HepG2 (cell line): ENCODE measurements around the gene FBN3. TPM values are rescaled to one million over a fixed set of nuclear protein-coding genes. Genes with fewer than 3 reads are reported as not detected.

ENCODE experiments used
- ATAC-seq: fragments of 200-7000 bp; cut with Tn5 transposase; 3 replicates; pipeline ENCODE4 v1.9.1; 2020; ENCODE audit warnings: mild to moderate bottlenecking, moderate library complexity
- BruUV-seq: library from RNA; stranded (reverse); fragments of 400-500 nt; replicated peaks from 2 replicates; lab custom pipeline; 2021; lab: Mats Ljungman, UMichigan
- CTCF ChIA-PET: fragments of 300-600 bp; formaldehyde crosslinking; extraction: SDS; loops from one replicate; lab custom pipeline; 2021; ENCODE audit warnings: low total read pairs, inconsistent platforms, low intra/inter-chr PET ratio; lab: Yijun Ruan, JAX
- POLR2A ChIA-PET: fragments of 350-600 bp; sonication (Branson Sonifier 250); formaldehyde crosslinking; loops from one replicate; lab custom pipeline; 2020; ENCODE audit warnings: antibody characterized with exemption, inconsistent platforms; lab: Yijun Ruan, JAX
- DNase-seq: peaks from one replicate; pipeline ENCODE4 v3.0.0-alpha.2; 2015; ENCODE audit warnings: low spot score
- FAIRE-seq: peaks from 3 replicates; lab custom pipeline; 2011; peaks lifted over from hg19 to GRCh38; lab: Jason Lieb, UNC
- H2AFZ ChIP-seq: one replicate; pipeline ENCODE4 v1.6.1; 2011; ENCODE audit warnings: low read length, inconsistent platforms
- H3K27ac ChIP-seq: fragments of 300-600 bp; 3 replicates; pipeline ENCODE4 v1.8.0; 2011; ENCODE audit warnings: mixed run types, mild to moderate bottlenecking, mixed read lengths, low read length, inconsistent platforms; ENCODE audit not compliant: insufficient read depth; ENCODE audit errors: extremely low read length
- H3K27me3 ChIP-seq, 2 experiments: fragments of 200-600 bp in 1 of 2; 2 replicates in 1 of 2; 3 replicates in 1 of 2; pipeline versions ENCODE4 v1.6.0 to v1.8.0; 2011; ENCODE audit warnings: low read length in 2 of 2, mild to moderate bottlenecking in 2 of 2, moderate library complexity in 2 of 2, inconsistent platforms in 1 of 2; ENCODE audit not compliant: insufficient read depth in 2 of 2, control insufficient read depth in 1 of 2
- H3K36me3 ChIP-seq, 2 experiments: fragments of 200-600 bp in 1 of 2; replicated peaks in 1 of 2; 2 replicates in 1 of 2; 3 replicates in 1 of 2; pipeline versions ENCODE4 v1.5.1 to v1.8.0; 2011; ENCODE audit warnings: low read length in 2 of 2, inconsistent platforms in 1 of 2; ENCODE audit not compliant: insufficient read depth in 2 of 2, control insufficient read depth in 1 of 2
- H3K4me1 ChIP-seq: 2 replicates; pipeline ENCODE4 v1.5.1; 2012; ENCODE audit warnings: low read length, inconsistent platforms; ENCODE audit not compliant: insufficient read depth
- H3K4me2 ChIP-seq: 2 replicates; pipeline ENCODE4 v1.6.0; 2011; ENCODE audit warnings: low read depth, low read length, inconsistent platforms
- H3K4me3 ChIP-seq, 3 experiments: fragments of 200-600 bp in 1 of 3; sonication (generic), shearing (Covaris generic) in 1 of 3; replicated peaks in 1 of 3; 2 replicates each; pipeline ENCODE4 v1.5.1; 2011 to 2016; ENCODE audit warnings: low read length in 3 of 3, inconsistent platforms in 2 of 3, low read depth in 2 of 3, mild to moderate bottlenecking in 2 of 3, control low read depth in 1 of 3, mixed read lengths in 1 of 3; ENCODE audit not compliant: insufficient read depth in 1 of 3
- H3K79me2 ChIP-seq: one replicate; pipeline ENCODE4 v1.6.1; 2011; ENCODE audit warnings: low read length, inconsistent platforms; ENCODE audit not compliant: insufficient read depth
- H3K9ac ChIP-seq: 2 replicates; pipeline ENCODE4 v1.6.0; 2011; ENCODE audit warnings: mild to moderate bottlenecking, low read depth, low read length, inconsistent platforms; ENCODE audit not compliant: insufficient read depth
- H3K9me3 ChIP-seq: 2 replicates; pipeline ENCODE4 v1.5.1; 2012; ENCODE audit warnings: mild to moderate bottlenecking, low read length
- H4K20me1 ChIP-seq: 2 replicates; pipeline ENCODE4 v1.6.0; 2011; ENCODE audit warnings: inconsistent platforms, mild to moderate bottlenecking, low read length, moderate library complexity; ENCODE audit not compliant: insufficient read depth
- HNF4G ChIP-seq, 2 experiments: sonication (generic) in 1 of 2; formaldehyde crosslinking in 1 of 2; IDR thresholded peaks; 2 replicates each; pipeline versions ENCODE4 v1.4.0 to v1.6.1; 2011 to 2020; ENCODE audit warnings: borderline replicate concordance in 2 of 2, low read depth in 2 of 2, mild to moderate bottlenecking in 2 of 2, low read length in 1 of 2, missing genetic modification reagents in 1 of 2, moderate library complexity in 1 of 2
- IRF2 ChIP-seq: IDR thresholded peaks from 2 replicates; pipeline ENCODE4 v1.6.1; 2018; ENCODE audit warnings: missing genetic modification reagents, missing compliant biosample characterization
- PLRG1 ChIP-seq: fragments of 450-650 bp; conservative IDR thresholded peaks from 2 replicates; pipeline ENCODE4 v1.6.1; 2016
- ZNF3 ChIP-seq: IDR thresholded peaks from 2 replicates; pipeline ENCODE4 v1.7.0; 2017; ENCODE audit warnings: inconsistent platforms
- WGBS: methylation state at CpG from one replicate; pipeline ENCODE4 v1.1.6; 2017; ENCODE audit warnings: low lambda C conversion rate; 5-methylcytosine and 5-hydroxymethylcytosine counted together
- in situ Hi-C: cut with HindIII; loops from 2 replicates; pipeline ENCODE4 v1.10.0; 2017; ENCODE audit warnings: low pct_unique_long_range_greater_than_20kb; ENCODE audit not compliant: extremely low pct_ligation_motif_present
- intact Hi-C: fragments of 100-400 bp; cut with micrococcal nuclease; formaldehyde crosslinking; loops from one replicate; pipeline ENCODE4 v1.10.0; 2022; ENCODE audit not compliant: unreplicated experiment
- polyA plus RNA-seq, 8 experiments: library from polyadenylated mRNA; depleted of rRNA in 3 of 8; stranded (reverse) in 7 of 8; unstranded in 1 of 8; fragments of >200 nt; fragmentation: Illumina TruSeq in 4 of 8; extraction: Trizol in 4 of 8; gene quantifications; 2 replicates each; pipeline versions ENCODE4 v1.2.1 to v1.2.3, GENCODE V29; 2011 to 2016; ENCODE audit warnings: low read depth in 4 of 8, missing spikeins in 1 of 8, mixed read lengths in 1 of 8; ENCODE audit not compliant: insufficient read depth in 1 of 8
- total RNA-seq, 5 experiments: library from RNA; depleted of rRNA; stranded (reverse); fragments of >200 nt; fragmentation: Illumina TruSeq; extraction: Trizol; gene quantifications; 2 replicates each; pipeline ENCODE4 v1.2.3, GENCODE V29; 2016; ENCODE audit warnings: low read depth in 1 of 5
- TF ChIP-seq, protein P1 (sequence below): IDR thresholded peaks from 2 replicates; pipeline ENCODE4 v1.6.1; 2016; ENCODE audit warnings: mild to moderate bottlenecking

The FBN3 gene
- total and polyA plus RNA-seq, 2 of the 13 experiments (the other 11 are each of a cell fraction or from before 2014, with no cell fraction given) = 0.20 to 1.3 TPM

DNA sequence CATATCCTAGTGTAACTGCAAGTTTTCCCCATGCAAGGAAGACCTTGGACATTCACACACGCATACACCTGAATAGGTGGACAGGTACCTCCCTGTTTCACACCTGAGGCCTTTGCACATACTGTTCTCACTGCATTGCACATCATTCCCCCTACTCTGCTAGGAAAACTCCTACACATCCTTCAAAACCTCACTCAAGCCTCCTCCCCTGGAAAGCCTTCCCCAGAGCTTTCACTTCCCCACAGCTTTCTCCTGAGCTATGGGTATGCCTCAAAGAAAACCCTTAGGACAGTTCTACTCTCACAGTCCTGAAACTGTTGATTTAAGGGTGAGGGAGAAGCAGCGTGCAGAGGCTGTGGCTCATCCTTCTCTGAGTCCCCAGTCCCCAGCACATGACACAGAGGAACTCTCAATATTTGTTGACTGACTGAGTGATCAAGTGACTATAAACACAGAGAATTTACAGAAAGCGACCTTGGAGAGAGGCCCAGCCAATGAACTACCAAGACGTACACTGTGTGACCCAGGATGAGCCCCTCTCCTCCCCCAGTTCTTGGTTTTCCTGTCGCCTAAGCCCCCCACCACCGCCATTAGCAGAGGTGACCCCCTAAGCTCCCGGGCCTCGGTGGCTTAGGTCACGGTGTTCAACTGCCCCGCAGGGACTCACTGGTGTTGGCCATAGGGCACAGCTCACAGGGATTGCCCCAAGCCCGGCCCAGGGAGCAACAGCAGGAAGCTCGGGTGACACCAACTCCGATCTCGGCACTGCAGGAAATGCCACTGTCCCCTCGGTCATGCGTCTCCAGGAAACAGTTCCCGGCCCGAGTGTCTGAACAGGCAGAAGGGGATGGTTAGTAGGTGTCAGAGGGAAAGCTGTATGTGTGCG lies 40.6 kb downstream of the FBN3 start:
- in situ Hi-C loops = no loop called here
- H3K4me3 ChIP-seq = no peak overlapping the region
- H3K27me3 ChIP-seq = no peaks in the 10 kb centered on the region
- H3K9ac ChIP-seq = no peak overlapping the region
- no peak overlapping the region for H2AFZ ChIP-seq
- DNase-seq = no peak
- ChIA-PET CTCF (no interaction called here), POLR2A (no interaction called here)
- no peak overlapping the region for H3K4me2 ChIP-seq
- BruUV-seq = no TSS peak
- H3K9me3 ChIP-seq = no peaks in the 10 kb centered on the region
- H4K20me1 ChIP-seq = no peaks in the 10 kb centered on the region
- TF ChIP-seq IRF2 (no peak), ZNF3 (peak; percentile 92)
- H3K79me2 ChIP-seq = no peaks in the 10 kb centered on the region
- no peaks in the 10 kb centered on the region for H3K36me3 ChIP-seq
- H3K27ac ChIP-seq = no peak overlapping the region
- H3K4me1 ChIP-seq = peaks cover 26% of the 10 kb centered on the region; the same call in 1 of the 2 replicates
- WGBS = 40% methylated on average over 15 of the region's 19 CpGs
- intact Hi-C loops = no loop called here
- no peak; the same call in 2 of the 3 replicates for ATAC-seq
- FAIRE-seq = no peak

DNA sequence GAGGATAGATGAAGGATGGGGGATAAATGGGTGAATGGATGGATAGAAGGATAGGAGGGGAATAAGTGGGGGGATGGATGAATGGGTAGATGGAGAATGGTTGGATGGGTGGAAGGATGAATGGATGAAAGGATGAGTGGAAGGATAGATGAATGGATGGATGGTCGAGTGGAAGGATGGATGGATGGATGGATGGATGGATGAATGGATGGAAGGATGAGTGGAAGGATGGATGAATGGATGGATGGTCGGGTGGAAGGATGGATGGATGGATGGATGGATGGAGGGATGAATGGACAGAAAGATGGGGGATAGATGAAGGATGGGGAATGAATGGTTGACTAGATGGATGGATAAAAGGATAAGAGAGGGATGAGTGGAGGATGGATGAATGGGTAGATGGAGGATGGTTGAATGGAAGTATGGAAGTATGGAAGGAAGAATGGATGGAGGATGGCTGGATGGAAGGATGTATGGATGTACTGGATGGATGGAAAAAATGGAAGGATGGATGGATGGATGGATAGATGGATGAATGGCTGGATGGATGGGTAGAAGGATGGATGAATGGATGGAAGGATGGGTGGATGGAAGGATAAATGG lies 42.0 kb downstream of the FBN3 start:
- H3K4me1 ChIP-seq = peaks cover 20% of the 10 kb centered on the region; the same call in 1 of the 2 replicates
- ATAC-seq (no peak), FAIRE-seq (no peak), DNase-seq (no peak)
- H4K20me1 ChIP-seq = no peaks in the 10 kb centered on the region
- 0 out of 2 replicates have a peak, but pooled peaks have one; percentile 17 for TF ChIP-seq PLRG1
- TF ChIP-seq, protein P1, sequence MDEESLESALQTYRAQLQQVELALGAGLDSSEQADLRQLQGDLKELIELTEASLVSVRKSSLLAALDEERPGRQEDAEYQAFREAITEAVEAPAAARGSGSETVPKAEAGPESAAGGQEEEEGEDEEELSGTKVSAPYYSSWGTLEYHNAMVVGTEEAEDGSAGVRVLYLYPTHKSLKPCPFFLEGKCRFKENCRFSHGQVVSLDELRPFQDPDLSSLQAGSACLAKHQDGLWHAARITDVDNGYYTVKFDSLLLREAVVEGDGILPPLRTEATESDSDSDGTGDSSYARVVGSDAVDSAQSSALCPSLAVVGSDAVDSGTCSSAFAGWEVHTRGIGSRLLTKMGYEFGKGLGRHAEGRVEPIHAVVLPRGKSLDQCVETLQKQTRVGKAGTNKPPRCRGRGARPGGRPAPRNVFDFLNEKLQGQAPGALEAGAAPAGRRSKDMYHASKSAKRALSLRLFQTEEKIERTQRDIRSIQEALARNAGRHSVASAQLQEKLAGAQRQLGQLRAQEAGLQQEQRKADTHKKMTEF (CRISPR knock-in tag) = no peak
- no peak for TF ChIP-seq HNF4G (IDR thresholded peaks at IDR 0.05; ENCODE audit: borderline replicate concordance, low read depth, low read length)
- no peak for TF ChIP-seq HNF4G (CRISPR knock-in tag; IDR thresholded peaks at IDR 0.05; ENCODE audit: borderline replicate concordance, low read depth)
- in situ Hi-C loops (no loop called here), intact Hi-C loops (no loop called here)
- no TSS peak for BruUV-seq
- CTCF ChIA-PET = no interaction called here
- POLR2A ChIA-PET = no interaction called here
- H3K4me3 ChIP-seq = no peak overlapping the region
- no peaks in the 10 kb centered on the region for H3K79me2 ChIP-seq
- H3K9me3 ChIP-seq = no peaks in the 10 kb centered on the region
- no peak overlapping the region for H3K27ac ChIP-seq
- H3K36me3 ChIP-seq = no peaks in the 10 kb centered on the region
- WGBS = 5% methylated on average over 2 of the region's 2 CpGs
- H3K4me2 ChIP-seq = no peak overlapping the region
- H3K27me3 ChIP-seq = no peaks in the 10 kb centered on the region
- no peak overlapping the region for H2AFZ ChIP-seq
- H3K9ac ChIP-seq = no peak overlapping the region
